GM21528 (cell line): ENCODE data around the gene CYP11A1.

Experiments used
- ATAC-seq: cut with Tn5 transposase; IDR thresholded peaks from one replicate; pipeline ENCODE4 v1.9.1; 2021; ENCODE audit warnings: mild to moderate bottlenecking, moderate library complexity; ENCODE audit not compliant: unreplicated experiment, low FRiP score

The CYP11A1 gene

GRCh38 chr15:74330861-74331408, 36.5 kb downstream of the CYP11A1 start:
- ATAC-seq: no peak

- ATAC-seq: no peak
These were observed 39.0 kb downstream of the CYP11A1 start for GRCh38 chr15:74328331-74329056.

- ATAC-seq: no peak
These were observed 39.7 kb downstream of the CYP11A1 start for GRCh38 chr15:74327756-74328155.

- no peak for ATAC-seq
These were observed 40.7 kb downstream of the CYP11A1 start for GRCh38 chr15:74326746-74327145.

GRCh38 chr15:74324714-74325113, 42.7 kb downstream of the CYP11A1 start:
- ATAC-seq: no peak

GRCh38 chr15:74322558-74323180, 44.8 kb downstream of the CYP11A1 start:
- no peak for ATAC-seq

GRCh38 chr15:74320352-74321247, 46.8 kb downstream of the CYP11A1 start:
- ATAC-seq: no peak

GRCh38 chr15:74319596-74320351, 47.7 kb downstream of the CYP11A1 start:
- no peak for ATAC-seq

GRCh38 chr15:74319138-74319460, 48.3 kb downstream of the CYP11A1 start:
- no peak for ATAC-seq

GRCh38 chr15:74318376-74319137, 48.9 kb downstream of the CYP11A1 start:
- ATAC-seq: no peak

- no peak for ATAC-seq
These were observed 49.5 kb downstream of the CYP11A1 start for GRCh38 chr15:74317820-74318375.

GRCh38 chr15:74316141-74316540, 51.3 kb downstream of the CYP11A1 start:
- ATAC-seq: no peak

- ATAC-seq: no peak
These were observed 51.8 kb downstream of the CYP11A1 start for GRCh38 chr15:74315626-74316025.

- ATAC-seq: no peak
These were observed 52.5 kb downstream of the CYP11A1 start for GRCh38 chr15:74314795-74315438.

GRCh38 chr15:74313889-74314288, 53.6 kb downstream of the CYP11A1 start:
- no peak for ATAC-seq

GRCh38 chr15:74312445-74313007, 54.9 kb downstream of the CYP11A1 start:
- ATAC-seq: no peak

- ATAC-seq: no peak
These were observed 55.6 kb downstream of the CYP11A1 start for GRCh38 chr15:74311734-74312444.
